B cell (primary cell): ENCODE data around the gene RPS19. TPM values are rescaled to one million over a fixed set of nuclear protein-coding genes. Genes with fewer than 3 reads are reported as not detected.

ENCODE experiments used
- ATAC-seq: fragments of 200-7000 bp; cut with Tn5 transposase; one replicate; pipeline ENCODE4 v1.10.0; 2021; ENCODE audit warnings: low read depth, mild to moderate bottlenecking, moderate number of reproducible peaks, moderate library complexity
- CTCF ChIA-PET: fragments of 350-600 bp; sonication (Branson Sonifier 250); formaldehyde crosslinking; loops from one replicate; lab custom pipeline; 2021; ENCODE audit warnings: antibody characterized with exemption, inconsistent platforms; lab: Charles Lee
- POLR2A ChIA-PET: fragments of 350-600 bp; sonication (Branson Sonifier 250); formaldehyde crosslinking; loops from one replicate; lab custom pipeline; 2021; ENCODE audit warnings: antibody characterized with exemption; lab: Charles Lee
- DNase-seq: peaks from one replicate; pipeline ENCODE4 v3.0.0; 2013
- H2AFZ ChIP-seq: 2 replicates; pipeline ENCODE4 v1.6.1; 2012; ENCODE audit warnings: mild to moderate bottlenecking, low read depth, low read length; ENCODE audit not compliant: insufficient read depth, poor library complexity, severe bottlenecking
- H3K27ac ChIP-seq, 2 donors: 1 replicate in 1 of 2; 2 replicates in 1 of 2; pipeline ENCODE4 v1.5.1; 2012 to 2013; ENCODE audit warnings: low read length in 2 of 2, mild to moderate bottlenecking in 2 of 2, moderate library complexity in 1 of 2
- H3K27me3 ChIP-seq, 4 experiments: fragments of 200-600 bp in 1 of 4; sonication (generic) in 1 of 4; replicated peaks in 1 of 4; 1 replicate in 2 of 4; 2 replicates in 2 of 4; pipeline versions ENCODE4 v1.6.1 to v1.7.0; 2013 to 2016; ENCODE audit warnings: low read length in 3 of 4, mild to moderate bottlenecking in 2 of 4, mixed read lengths in 1 of 4, moderate library complexity in 1 of 4; ENCODE audit not compliant: insufficient read depth in 4 of 4, control insufficient read depth in 3 of 4; ENCODE audit errors: control extremely low read depth in 1 of 4
- H3K36me3 ChIP-seq, 2 experiments: replicated peaks in 1 of 2; 1 replicate in 1 of 2; 2 replicates in 1 of 2; pipeline versions ENCODE4 v1.6.1 to v1.7.1; 2013; ENCODE audit warnings: low read length in 1 of 2; ENCODE audit not compliant: insufficient read depth in 2 of 2, control insufficient read depth in 1 of 2; ENCODE audit errors: control extremely low read depth in 1 of 2, extremely low read depth in 1 of 2
- H3K4me1 ChIP-seq, 2 donors: fragments of 200-600 bp in 1 of 2; sonication (generic) in 1 of 2; 1 replicate in 1 of 2; 2 replicates in 1 of 2; pipeline versions ENCODE4 v1.5.1 to v1.6.1; 2013 to 2017; ENCODE audit warnings: low read length in 2 of 2; ENCODE audit not compliant: control insufficient read depth in 2 of 2, insufficient read depth in 2 of 2
- H3K4me2 ChIP-seq: replicated peaks from 2 replicates; pipeline ENCODE3; 2012; ENCODE audit warnings: mild to moderate bottlenecking, low read depth, low read length; ENCODE audit not compliant: poor library complexity, severe bottlenecking
- H3K4me3 ChIP-seq, 5 experiments: fragments of 200-600 bp in 1 of 5; sonication (generic) in 1 of 5; 1 replicate in 3 of 5; 2 replicates in 2 of 5; pipeline versions ENCODE4 v1.5.1 to v1.7.0; 2011 to 2016; ENCODE audit warnings: low read length in 4 of 5, mild to moderate bottlenecking in 4 of 5, low read depth in 2 of 5, control low read depth in 1 of 5, moderate library complexity in 1 of 5; ENCODE audit not compliant: insufficient read depth in 1 of 5; ENCODE audit errors: control extremely low read depth in 1 of 5, extremely low read depth in 1 of 5
- H3K79me2 ChIP-seq: fragments of 200-600 bp; sonication (generic); one replicate; pipeline ENCODE4 v1.6.0; 2016; ENCODE audit warnings: low read length; ENCODE audit not compliant: control insufficient read depth, insufficient read depth
- H3K9ac ChIP-seq: fragments of 200-600 bp; sonication (generic); 2 replicates; pipeline ENCODE4 v1.6.1; 2017; ENCODE audit warnings: mild to moderate bottlenecking, low read length, moderate library complexity
- H3K9me3 ChIP-seq, 3 donors: one replicate each; pipeline versions ENCODE4 v1.6.1 to v1.7.1; 2013; ENCODE audit warnings: low read length in 2 of 3; ENCODE audit not compliant: control insufficient read depth in 2 of 3, insufficient read depth in 1 of 3; ENCODE audit errors: control extremely low read depth in 1 of 3
- H4K20me1 ChIP-seq: 2 replicates; pipeline ENCODE4 v1.6.0; 2012; ENCODE audit warnings: mild to moderate bottlenecking, low read length; ENCODE audit not compliant: insufficient read depth, control insufficient read depth, poor library complexity, severe bottlenecking
- H3K27ac Mint-ChIP-seq: one replicate; pipeline ENCODE4 v1.8.0; 2021; ENCODE audit warnings: mixed read lengths
- H3K27me3 Mint-ChIP-seq: one replicate; pipeline ENCODE4 v1.8.0; 2021; ENCODE audit warnings: mixed read lengths
- H3K4me1 Mint-ChIP-seq: one replicate; pipeline ENCODE4 v1.8.0; 2021; ENCODE audit warnings: mixed read lengths
- H3K4me3 Mint-ChIP-seq: one replicate; pipeline ENCODE4 v1.8.0; 2021; ENCODE audit warnings: mixed read lengths
- H3K9me3 Mint-ChIP-seq: one replicate; pipeline ENCODE4 v1.8.0; 2022; ENCODE audit warnings: mixed read lengths; ENCODE audit not compliant: insufficient read depth
- CTCF ChIP-seq: fragments of 200-600 bp; IDR thresholded peaks from one replicate; pipeline ENCODE4 v1.8.0; 2022; ENCODE audit warnings: antibody characterized with exemption, mild to moderate bottlenecking
- EZH2 ChIP-seq: IDR thresholded peaks from 2 replicates; pipeline ENCODE4 v1.6.1; 2012; ENCODE audit warnings: borderline replicate concordance, low read depth, mild to moderate bottlenecking, moderate library complexity, low read length; ENCODE audit not compliant: insufficient read depth, poor library complexity, severe bottlenecking
- WGBS: methylation state at CpG from one replicate; pipeline ENCODE4 v1.1.5; 2013; ENCODE audit warnings: missing lambda C conversion rate; ENCODE audit not compliant: insufficient coverage; 5-methylcytosine and 5-hydroxymethylcytosine counted together
- intact Hi-C: fragments of 100-400 bp; cut with micrococcal nuclease; formaldehyde crosslinking; loops from one replicate; pipeline ENCODE4 v1.10.0; 2022
- polyA plus RNA-seq: library from polyadenylated mRNA; depleted of rRNA; stranded (reverse); fragments of >200 nt; gene quantifications from 2 replicates; pipeline ENCODE4 v1.2.3, GENCODE V29; 2012
- total RNA-seq, 2 donors: library from RNA; stranded (reverse); fragments of 120-200 nt in 1 of 2; gene quantifications; 1 replicate in 1 of 2; 2 replicates in 1 of 2; pipeline versions ENCODE4 v1.2.3 to v1.2.4, GENCODE V29; 2013 to 2022

The RPS19 gene
- total and polyA plus RNA-seq, 2 donors (not counting 1 experiment from before 2014, with no cell fraction given): 3,322 to 9,144 TPM

GRCh38 chr19:41883463-41883820 is 23.4 kb downstream of the RPS19 start:
- peak overlapping the region; percentile 83 to 100 (median 97) for H3K4me3 ChIP-seq
- no peak for DNase-seq
- peaks cover 78% of the 10 kb centered on the region for H3K4me1 Mint-ChIP-seq

More at GRCh38 chr19:41883463-41883820, 23.4 kb downstream of the RPS19 start:
- Histone ChIP-seq H3K4me1 (peaks cover 74 to 83% of the 10 kb centered on the region in 2 donors), H3K36me3 (peaks cover 0 to 40% of the 10 kb centered on the region in 2 experiments), H3K27ac (peak overlapping the region; percentile 72 to 87), H2AFZ (peak overlapping the region; percentile 61), H3K9ac (peak overlapping the region; percentile 94), H3K4me2 (peak overlapping the region; percentile 87), H3K9me3 (no peaks in the 10 kb centered on the region), H3K79me2 (peaks cover 89% of the 10 kb centered on the region), H3K27me3 (no peaks in the 10 kb centered on the region), H4K20me1 (peaks cover 74% of the 10 kb centered on the region)
- H3K9me3 Mint-ChIP-seq: no peaks in the 10 kb centered on the region
- H3K27me3 Mint-ChIP-seq: no peaks in the 10 kb centered on the region
- H3K4me3 Mint-ChIP-seq: peak overlapping the region; percentile 93
- ChIA-PET POLR2A (interaction anchor here (0.6 to 4.3 kb wide), 11 partner anchors 11 to 74 kb away, joined by 3 to 85 read pairs (median 5); partner anchors contain the start of genes ERFL and RPS19), CTCF (interaction anchor here (0.5 to 7.3 kb wide), 7 partner anchors 9 to 152 kb away, joined by 3 to 180 read pairs (median 5); partner anchors contain the start of genes CD79A and RPS19)
- ATAC-seq: peak; percentile 0
- peak overlapping the region; percentile 98 for H3K27ac Mint-ChIP-seq
- 0% methylated on average over 10 of the region's 23 CpGs for WGBS
- intact Hi-C loops: loop anchor here (5.0 kb wide), 1 partner anchor 194 kb away; the partner anchor contains the start of gene ZNF574
- no peak for TF ChIP-seq EZH2
- TF ChIP-seq CTCF: no peak
